Activated CD4-positive, alpha-beta T cell treated with anti-CD3 and anti-CD28 coated beads, Interleukin-2, amount 50 U/mL, for 24 hours (primary cell): Measurements from ENCODE around the gene SLC16A11.
"Not testable (repeated sequence)": the region's sequence is repeated elsewhere in the genome, so short reads cannot be mapped to it uniquely, and the experiment has no call there.

Experiments
- DNase-seq, 2 donors: peaks; one replicate each; pipeline ENCODE4 v3.0.0-alpha.2; 2020; ENCODE audit warnings: low read depth in 1 of 2, low spot score in 1 of 2

Gene SLC16A11

DNA sequence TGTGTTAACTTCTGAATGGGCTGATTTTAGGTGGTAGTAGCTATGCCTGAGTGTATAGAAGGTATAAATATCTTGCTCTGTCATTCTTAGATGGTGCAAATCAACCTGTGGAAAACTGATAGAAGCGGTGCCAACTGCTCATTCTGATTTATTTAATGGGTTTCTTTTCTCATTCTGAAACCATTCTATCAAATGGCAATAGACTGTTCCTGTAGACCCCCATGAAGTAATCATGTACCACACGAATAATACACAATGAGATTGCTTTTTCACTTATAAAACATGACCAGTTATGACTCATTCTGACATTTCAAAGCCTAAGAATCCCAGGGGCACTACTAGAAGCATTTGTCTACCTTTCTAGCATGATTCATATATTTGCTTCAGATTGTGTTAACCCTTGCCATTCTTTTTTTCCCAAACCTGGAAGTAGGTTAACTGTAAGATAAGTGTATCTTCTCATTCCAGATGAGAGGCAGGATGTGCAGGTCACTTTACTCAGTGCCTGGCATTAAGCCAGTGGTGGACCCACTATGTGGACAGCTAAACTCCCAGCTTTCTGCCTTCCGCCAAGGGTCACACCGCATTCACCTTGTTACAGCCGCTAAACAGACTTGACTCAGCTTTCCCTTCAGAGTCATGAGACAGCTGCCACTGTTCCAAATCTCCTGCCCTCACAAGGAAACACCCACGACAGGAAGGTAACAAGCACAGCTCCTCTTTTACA, 16.4 kb upstream of the SLC16A11 start:
- peak; percentile 30 to 66 for DNase-seq

DNA sequence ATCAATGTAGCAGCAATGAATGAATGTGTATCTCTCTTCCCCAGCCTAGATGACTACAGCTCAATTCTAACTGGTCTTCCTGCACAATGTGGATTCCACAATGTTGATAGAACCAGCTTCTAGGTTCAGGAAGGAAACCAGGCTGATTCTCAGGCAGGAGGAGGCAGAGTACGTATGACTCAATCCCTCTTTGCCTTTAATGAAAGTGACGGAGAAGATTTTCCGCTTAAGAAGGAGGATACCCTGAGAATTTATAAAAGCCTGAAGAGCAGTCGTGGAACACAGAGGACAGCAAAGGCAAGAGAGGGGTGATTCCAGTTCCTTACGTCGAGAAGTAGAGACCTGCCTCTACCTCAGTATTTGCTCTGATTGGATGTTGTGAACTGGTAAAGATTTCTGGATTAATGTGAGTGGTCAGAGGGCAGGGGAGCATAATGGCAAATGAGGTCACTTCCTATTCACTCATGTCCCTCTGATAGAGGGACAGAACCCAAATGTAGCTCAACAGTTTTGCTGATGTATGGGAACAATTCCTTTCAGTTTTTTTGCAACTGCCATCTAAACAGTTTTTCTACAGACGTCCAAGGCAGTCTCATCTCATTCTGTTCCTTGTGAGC, 15.0 kb upstream of the SLC16A11 start:
- DNase-seq = no peak

DNA sequence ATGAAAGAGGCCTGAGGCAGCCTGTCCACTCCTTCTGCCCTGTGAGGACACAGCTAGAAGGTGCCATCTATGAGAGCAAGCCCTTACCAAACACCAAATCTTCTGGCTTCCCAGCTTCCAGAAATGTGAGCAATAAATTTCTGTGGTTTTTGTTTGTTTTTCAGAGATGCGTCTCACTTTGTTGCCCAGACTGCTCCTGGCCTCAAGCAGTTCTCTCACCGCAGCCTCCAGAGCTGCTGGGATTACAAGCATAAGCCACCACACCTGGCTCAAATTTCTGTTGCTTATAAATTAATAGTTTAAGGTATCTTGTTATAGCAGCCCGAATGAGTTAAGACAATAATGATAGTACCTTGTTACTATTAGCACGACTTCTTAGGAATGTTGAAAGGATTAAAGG, 12.5 kb upstream of the SLC16A11 start:
- DNase-seq = no peak

DNA sequence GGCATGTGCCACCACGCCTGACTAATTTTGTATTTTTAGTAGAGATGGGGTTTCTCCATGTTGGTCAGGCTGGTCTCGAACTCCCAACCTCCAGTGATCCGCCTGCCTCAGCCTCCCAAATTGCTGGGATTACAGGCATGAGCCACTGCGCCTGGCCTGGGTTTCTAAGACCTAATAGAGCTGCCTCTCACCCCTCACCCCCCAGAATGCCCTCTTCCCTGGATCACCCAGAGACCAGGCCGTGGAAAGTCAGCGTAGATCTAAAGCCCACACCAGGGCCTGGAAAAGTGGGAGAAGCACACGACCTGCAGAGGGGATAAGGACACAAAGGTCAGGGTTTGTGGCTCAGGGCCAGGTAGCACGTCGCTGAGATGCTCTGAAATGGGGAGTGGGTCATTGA, 6.7 kb upstream of the SLC16A11 start:
- not testable (repeated sequence) for DNase-seq

- no peak for DNase-seq
Measured at GRCh38 chr17:7048968-7049367, 5.1 kb upstream of the SLC16A11 start.

GRCh38 chr17:7047566-7047965, 3.7 kb upstream of the SLC16A11 start:
- no peak for DNase-seq

DNA sequence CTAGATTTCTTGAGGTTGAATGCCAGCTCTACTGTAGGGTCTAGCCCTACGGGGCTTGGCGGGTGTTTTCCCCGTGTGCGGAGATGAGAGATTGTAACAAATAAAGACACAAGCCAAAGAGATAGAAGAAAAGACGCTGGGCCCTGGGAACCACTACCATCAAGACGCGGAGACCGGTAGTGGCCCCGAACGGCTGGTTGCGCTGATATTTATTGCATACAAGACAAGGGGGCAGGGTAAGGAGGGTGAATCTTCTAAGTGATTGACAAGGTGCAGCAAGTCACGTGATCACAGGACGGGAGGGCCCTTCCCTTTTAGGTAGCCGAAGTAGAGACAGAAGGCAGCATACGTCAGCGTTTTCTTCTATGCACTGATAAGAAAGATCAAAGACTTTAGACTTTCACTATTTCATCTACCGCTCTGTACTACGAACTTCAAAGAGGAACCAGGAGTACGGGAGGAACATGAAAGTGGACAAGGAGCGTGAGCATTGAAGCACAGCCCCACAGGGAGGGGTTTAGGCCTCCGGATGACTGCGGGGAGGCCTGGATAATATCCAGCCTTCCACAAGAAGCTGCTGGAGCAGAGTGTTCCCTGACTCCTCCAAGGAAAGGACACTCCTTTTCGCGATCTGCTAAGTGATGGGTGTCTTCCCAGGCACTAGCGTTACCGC, 3.0 kb upstream of the SLC16A11 start:
- peak in 1 of 2 donors; percentile 70 for DNase-seq

DNA sequence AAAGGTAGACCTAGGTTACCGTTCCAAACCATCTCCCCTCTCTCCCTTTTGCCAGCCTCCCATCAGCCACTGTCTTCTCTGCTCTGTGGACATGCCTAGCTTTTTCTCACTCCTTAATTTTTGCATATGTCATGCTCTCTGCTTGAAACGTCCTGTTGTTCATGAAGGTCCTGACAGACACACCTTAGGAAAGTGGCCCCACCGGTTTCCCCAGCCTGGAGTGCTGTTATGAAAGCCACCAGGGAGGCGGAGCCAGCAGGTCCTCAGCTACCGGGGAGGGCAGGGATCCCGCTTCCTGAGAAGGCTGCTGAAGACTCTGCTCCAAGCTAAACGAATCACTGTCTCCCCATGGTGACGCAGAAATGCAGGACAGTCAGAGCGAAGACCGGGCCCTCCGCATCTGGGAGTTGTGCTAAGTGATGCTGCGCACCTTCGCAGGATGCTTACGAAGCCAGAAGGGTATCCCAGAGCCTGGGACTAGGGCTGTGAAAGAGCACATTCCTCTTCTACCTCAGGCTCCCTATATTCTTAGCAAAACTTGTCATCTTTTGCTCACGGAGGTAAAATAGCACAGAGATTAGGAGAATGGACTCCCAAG, 2.3 kb upstream of the SLC16A11 start:
- DNase-seq = no peak

GRCh38 chr17:7045492-7046126, 1.7 kb upstream of the SLC16A11 start:
- no peak for DNase-seq

- no peak for DNase-seq
Measured at GRCh38 chr17:7043182-7043496, 753 bp downstream of the SLC16A11 start.

- DNase-seq = no peak
Measured at GRCh38 chr17:7042501-7043181, 1.3 kb downstream of the SLC16A11 start.

GRCh38 chr17:7041607-7042500, 2.0 kb downstream of the SLC16A11 start:
- DNase-seq = no peak

DNA sequence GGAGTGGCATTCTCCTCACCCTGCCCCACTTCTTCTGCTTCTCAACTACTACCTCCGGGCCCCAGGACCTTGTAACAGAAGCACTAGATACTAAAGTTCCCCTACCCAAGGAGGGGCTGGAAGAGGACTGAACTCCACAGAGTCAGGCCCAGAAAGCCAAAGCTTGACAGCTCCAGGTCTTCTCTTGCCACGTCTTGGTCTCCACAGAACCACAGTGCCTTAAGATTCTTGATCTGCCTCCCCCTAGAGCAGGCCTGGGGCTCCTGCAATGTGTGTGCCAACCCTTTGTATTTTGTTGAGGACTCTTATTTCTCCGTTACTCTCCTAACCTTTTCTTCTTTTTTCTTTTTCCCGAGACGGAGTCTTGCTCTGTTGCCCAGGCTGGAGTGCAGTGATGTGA, 4.1 kb downstream of the SLC16A11 start:
- no peak for DNase-seq

DNA sequence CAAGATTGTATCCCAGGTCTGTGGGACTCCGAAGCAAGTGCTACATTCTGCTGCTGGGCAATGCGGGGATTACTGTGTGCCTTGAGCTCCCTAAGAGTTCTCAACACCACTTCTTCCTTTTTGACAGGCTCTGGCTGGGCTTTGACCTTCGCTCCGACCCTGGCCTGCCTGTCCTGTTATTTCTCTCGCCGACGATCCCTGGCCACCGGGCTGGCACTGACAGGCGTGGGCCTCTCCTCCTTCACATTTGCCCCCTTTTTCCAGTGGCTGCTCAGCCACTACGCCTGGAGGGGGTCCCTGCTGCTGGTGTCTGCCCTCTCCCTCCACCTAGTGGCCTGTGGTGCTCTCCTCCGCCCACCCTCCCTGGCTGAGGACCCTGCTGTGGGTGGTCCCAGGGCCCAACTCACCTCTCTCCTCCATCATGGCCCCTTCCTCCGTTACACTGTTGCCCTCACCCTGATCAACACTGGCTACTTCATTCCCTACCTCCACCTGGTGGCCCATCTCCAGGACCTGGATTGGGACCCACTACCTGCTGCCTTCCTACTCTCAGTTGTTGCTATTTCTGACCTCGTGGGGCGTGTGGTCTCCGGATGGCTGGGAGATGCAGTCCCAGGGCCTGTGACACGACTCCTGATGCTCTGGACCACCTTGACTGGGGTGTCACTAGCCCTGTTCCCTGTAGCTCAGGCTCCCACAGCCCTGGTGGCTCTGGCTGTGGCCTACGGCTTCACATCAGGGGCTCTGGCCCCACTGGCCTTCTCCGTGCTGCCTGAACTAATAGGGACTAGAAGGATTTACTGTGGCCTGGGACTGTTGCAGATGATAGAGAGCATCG, 5.6 kb downstream of the SLC16A11 start:
- DNase-seq = no peak

DNA sequence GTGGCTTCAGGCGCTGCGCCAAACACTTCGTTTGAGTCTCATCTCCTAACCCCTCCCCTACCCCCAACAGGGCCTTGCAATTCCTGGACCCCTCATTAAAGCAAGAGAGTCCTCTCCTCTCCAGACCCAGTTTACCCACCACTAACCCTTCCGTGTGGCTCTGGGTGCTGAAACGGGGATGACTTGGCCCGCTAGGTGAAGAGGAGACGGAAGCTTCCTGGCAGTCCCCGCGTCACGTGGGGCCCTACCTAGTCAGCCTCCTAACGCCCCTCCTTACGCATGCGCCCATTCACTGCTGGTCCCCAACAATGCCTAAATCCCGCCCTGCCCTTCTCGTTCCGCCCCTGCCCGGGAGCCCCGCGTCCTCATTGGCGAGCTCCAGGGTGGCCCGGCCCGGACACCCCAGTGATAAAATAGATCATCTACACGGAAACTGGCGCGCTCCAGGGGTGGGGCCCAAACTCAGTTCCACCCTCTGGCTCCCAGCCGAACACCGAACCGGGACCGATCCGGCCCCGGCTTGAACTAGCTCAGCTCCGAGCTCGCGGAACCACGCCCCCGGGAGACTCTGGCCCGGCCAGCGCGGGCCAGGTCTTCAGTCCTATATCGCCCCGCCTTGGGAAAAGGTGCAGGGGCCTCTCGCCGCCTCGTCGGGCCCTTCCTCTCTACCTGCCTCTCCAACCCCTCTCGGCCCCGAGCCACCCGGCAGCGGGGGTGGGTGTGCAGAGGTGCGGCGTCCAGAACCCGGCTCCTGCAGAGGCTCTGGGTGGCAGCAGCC, 8.1 kb downstream of the SLC16A11 start, which contains the start of gene SLC16A13:
Gene SLC16A13 (plus strand): TSS at position 425 of the 778 bp plus-strand sequence. CDS start 368 bp downstream, outside the sequence.
- DNase-seq = peak; percentile 84 to 98

GRCh38 chr17:7034955-7035590, 8.8 kb downstream of the SLC16A11 start:
- no peak for DNase-seq

- no peak for DNase-seq
Measured at GRCh38 chr17:7029659-7030058, 14.2 kb downstream of the SLC16A11 start.

GRCh38 chr17:7029096-7029495, 14.8 kb downstream of the SLC16A11 start:
- no peak for DNase-seq
